HG02759 (cell line): ENCODE results near the gene AGFG1.
"Not testable (repeated sequence)": the region's sequence is repeated elsewhere in the genome, so short reads cannot be mapped to it uniquely, and the experiment has no call there.

Experiments
- ATAC-seq: cut with Tn5 transposase; IDR thresholded peaks from one replicate; pipeline ENCODE4 v1.9.1; 2021; ENCODE audit warnings: mild to moderate bottlenecking, moderate library complexity; ENCODE audit not compliant: unreplicated experiment

Gene AGFG1

GRCh38 chr2:227534714-227535113 lies 62.8 kb downstream of the AGFG1 start:
- ATAC-seq, result peak; percentile 79

- ATAC-seq, result no peak
These were observed 64.5 kb downstream of the AGFG1 start for GRCh38 chr2:227536445-227536844.

- no peak for ATAC-seq
These were observed 67.6 kb downstream of the AGFG1 start for GRCh38 chr2:227539465-227539956.

GRCh38 chr2:227540352-227540751 lies 68.4 kb downstream of the AGFG1 start:
- not testable (repeated sequence) for ATAC-seq

GRCh38 chr2:227545990-227546389 lies 74.0 kb downstream of the AGFG1 start:
- ATAC-seq, result no peak

- no peak for ATAC-seq
These were observed 79.9 kb downstream of the AGFG1 start for GRCh38 chr2:227551836-227552235.

- ATAC-seq, result no peak
These were observed 90.6 kb downstream of the AGFG1 start for GRCh38 chr2:227562581-227562980.

GRCh38 chr2:227565080-227565479 lies 93.1 kb downstream of the AGFG1 start:
- ATAC-seq, result no peak

GRCh38 chr2:227566012-227566411 lies 94.1 kb downstream of the AGFG1 start:
- no peak for ATAC-seq

- ATAC-seq, result no peak
These were observed 96.9 kb downstream of the AGFG1 start for GRCh38 chr2:227568852-227569169.

- ATAC-seq, result no peak
These were observed 98.7 kb downstream of the AGFG1 start for GRCh38 chr2:227570615-227571014.

- no peak for ATAC-seq
These were observed 104.2 kb downstream of the AGFG1 start for GRCh38 chr2:227576110-227576509.

GRCh38 chr2:227576812-227577211 lies 104.9 kb downstream of the AGFG1 start:
- ATAC-seq, result no peak

- no peak for ATAC-seq
These were observed 105.6 kb downstream of the AGFG1 start for GRCh38 chr2:227577555-227577954.

GRCh38 chr2:227578642-227579041 lies 106.7 kb downstream of the AGFG1 start:
- ATAC-seq, result no peak

- no peak for ATAC-seq
These were observed 107.8 kb downstream of the AGFG1 start for GRCh38 chr2:227579791-227580190.

- ATAC-seq, result no peak
These were observed 110.4 kb downstream of the AGFG1 start for GRCh38 chr2:227582369-227582768.

- no peak for ATAC-seq
These were observed 120.9 kb downstream of the AGFG1 start for GRCh38 chr2:227592694-227593387.

- no peak for ATAC-seq
These were observed 123.8 kb downstream of the AGFG1 start for GRCh38 chr2:227595797-227596196.

GRCh38 chr2:227597036-227597435 lies 125.1 kb downstream of the AGFG1 start:
- ATAC-seq, result no peak

GRCh38 chr2:227597998-227598397 lies 126.0 kb downstream of the AGFG1 start:
- ATAC-seq, result no peak

GRCh38 chr2:227598835-227599503 lies 127.0 kb downstream of the AGFG1 start, which contains the start of gene SCYGR2:
TSS of gene SCYGR2 (plus strand) at chr2:227598893. CDS start at chr2:227598893, 0 bp downstream.
- ATAC-seq, result not testable (repeated sequence)
